Measurements from ENCODE around the gene PLXND1. TPM values are rescaled to one million over a fixed set of nuclear protein-coding genes. Genes with fewer than 3 reads are reported as not detected.
"Not testable (repeated sequence)": the region's sequence is repeated elsewhere in the genome, so short reads cannot be mapped to it uniquely, and the experiment has no call there.

The PLXND1 gene
- total RNA-seq, 4 donors from 2014 or later: 155 to 300 (median 197) TPM

- 86 to 94% methylated on average over 7 of the region's 7 CpGs for WGBS, 2 donors
- no peak overlapping the region for H3K4me3 ChIP-seq
- peaks cover 0 to 83% (median 0%) of the 10 kb centered on the region in 3 donors for H3K36me3 ChIP-seq
- H3K4me1 ChIP-seq: no peaks in the 10 kb centered on the region
- no peak overlapping the region for H3K27ac ChIP-seq
- no peaks in the 10 kb centered on the region for H3K27me3 ChIP-seq
- no peaks in the 10 kb centered on the region for H3K9me3 ChIP-seq
- no peak for DNase-seq (ENCODE audit: low spot score in 2 of 2)
- no peak for TF ChIP-seq CTCF (IDR thresholded peaks at IDR 0.05)
- TF ChIP-seq POLR2A (IDR thresholded peaks at IDR 0.05): no peak
- TF ChIP-seq EP300 (IDR thresholded peaks at IDR 0.05): no peak
Measured at GRCh38 chr3:129517516-129517915, 89.0 kb downstream of the PLXND1 start.

- not testable (repeated sequence) for DNase-seq (ENCODE audit: low spot score in 2 of 2); H3K4me3 ChIP-seq; H3K27me3 ChIP-seq; H3K9me3 ChIP-seq; H3K4me1 ChIP-seq; H3K27ac ChIP-seq
- peaks cover 0 to 95% (median 0%) of the 10 kb centered on the region in 3 donors for H3K36me3 ChIP-seq
- WGBS, 2 donors: 83 to 89% methylated on average over 6 to 7 of the region's 7 CpGs
Measured at GRCh38 chr3:129515821-129516432, 90.5 kb downstream of the PLXND1 start.

- H3K36me3 ChIP-seq: peaks cover 0 to 98% (median 0%) of the 10 kb centered on the region in 3 donors
- 90 to 97% methylated on average over 12 to 18 of the region's 25 CpGs for WGBS, 2 donors
- not testable (repeated sequence) for H3K4me1 ChIP-seq
Measured at GRCh38 chr3:129515108-129515820, 91.2 kb downstream of the PLXND1 start.

GRCh38 chr3:129514563-129514962, 91.9 kb downstream of the PLXND1 start:
- no peak overlapping the region for H3K27ac ChIP-seq
- no peak overlapping the region for H3K4me3 ChIP-seq
- TF ChIP-seq POLR2A (IDR thresholded peaks at IDR 0.05): no peak
- TF ChIP-seq CTCF (IDR thresholded peaks at IDR 0.05): no peak
- TF ChIP-seq EP300 (IDR thresholded peaks at IDR 0.05): no peak
- no peaks in the 10 kb centered on the region for H3K27me3 ChIP-seq
- H3K36me3 ChIP-seq: peaks cover 0 to 98% (median 0%) of the 10 kb centered on the region in 3 donors
- no peak for DNase-seq (ENCODE audit: low spot score in 2 of 2)
- no peaks in the 10 kb centered on the region for H3K9me3 ChIP-seq
- 93 to 96% methylated on average over 6 of the region's 6 CpGs for WGBS, 2 donors
- H3K4me1 ChIP-seq: no peaks in the 10 kb centered on the region

More at GRCh38 chr3:129515108-129515820, 91.2 kb downstream of the PLXND1 start:
- not testable (repeated sequence) for DNase-seq (ENCODE audit: low spot score in 2 of 2); H3K27me3 ChIP-seq; H3K4me3 ChIP-seq; H3K9me3 ChIP-seq; H3K27ac ChIP-seq

GRCh38 chr3:129514110-129514509, 92.4 kb downstream of the PLXND1 start:
- Histone ChIP-seq H3K36me3 (peaks cover 0 to 98% (median 0%) of the 10 kb centered on the region in 3 donors), H3K4me1 (no peaks in the 10 kb centered on the region), H3K9me3 (no peaks in the 10 kb centered on the region), H3K27me3 (no peaks in the 10 kb centered on the region), H3K27ac (no peak overlapping the region), H3K4me3 (no peak overlapping the region)
- no peak for TF ChIP-seq POLR2A (IDR thresholded peaks at IDR 0.05)
- TF ChIP-seq EP300 (IDR thresholded peaks at IDR 0.05): no peak
- TF ChIP-seq CTCF (IDR thresholded peaks at IDR 0.05): no peak
- 78 to 96% methylated on average over 6 to 10 of the region's 10 CpGs for WGBS, 2 donors
- DNase-seq (ENCODE audit: low spot score in 2 of 2): no peak

GRCh38 chr3:129513705-129514104, 92.8 kb downstream of the PLXND1 start:
- Histone ChIP-seq H3K27me3 (no peaks in the 10 kb centered on the region), H3K36me3 (peaks cover 0 to 98% (median 0%) of the 10 kb centered on the region in 3 donors), H3K9me3 (no peaks in the 10 kb centered on the region), H3K4me1 (no peaks in the 10 kb centered on the region), H3K27ac (no peak overlapping the region), H3K4me3 (no peak overlapping the region)
- WGBS, 2 donors: 78 to 85% methylated on average over 8 of the region's 8 CpGs
- TF ChIP-seq POLR2A (IDR thresholded peaks at IDR 0.05) (no peak), CTCF (IDR thresholded peaks at IDR 0.05) (no peak), EP300 (IDR thresholded peaks at IDR 0.05) (no peak)
- no peak for DNase-seq (ENCODE audit: low spot score in 2 of 2)

Data from tibial nerve (tissue), 4 donors.